Epithelial cell of prostate (primary cell): ENCODE results near the gene AKNA.

Source experiments
- DNase-seq: peaks from one replicate; pipeline ENCODE4 v3.0.0-alpha.2; 2011; ENCODE audit warnings: low read depth, low spot score
- H3K27ac ChIP-seq: fragments of 450-650 bp; 2 replicates; pipeline ENCODE4 v1.5.1; 2017; ENCODE audit warnings: mild to moderate bottlenecking

Gene AKNA

GRCh38 chr9:114378883-114379282, 8.9 kb downstream of the AKNA start:
- no peak overlapping the region for H3K27ac ChIP-seq
- DNase-seq, result no peak

- H3K27ac ChIP-seq, result no peak overlapping the region
- DNase-seq, result no peak
Measured at GRCh38 chr9:114378016-114378415, 9.8 kb downstream of the AKNA start.

GRCh38 chr9:114376586-114377445, 11.0 kb downstream of the AKNA start:
- no peak overlapping the region for H3K27ac ChIP-seq
- no peak for DNase-seq

- no peak for DNase-seq
- no peak overlapping the region for H3K27ac ChIP-seq
Measured at GRCh38 chr9:114375386-114376175, 12.2 kb downstream of the AKNA start.

DNA sequence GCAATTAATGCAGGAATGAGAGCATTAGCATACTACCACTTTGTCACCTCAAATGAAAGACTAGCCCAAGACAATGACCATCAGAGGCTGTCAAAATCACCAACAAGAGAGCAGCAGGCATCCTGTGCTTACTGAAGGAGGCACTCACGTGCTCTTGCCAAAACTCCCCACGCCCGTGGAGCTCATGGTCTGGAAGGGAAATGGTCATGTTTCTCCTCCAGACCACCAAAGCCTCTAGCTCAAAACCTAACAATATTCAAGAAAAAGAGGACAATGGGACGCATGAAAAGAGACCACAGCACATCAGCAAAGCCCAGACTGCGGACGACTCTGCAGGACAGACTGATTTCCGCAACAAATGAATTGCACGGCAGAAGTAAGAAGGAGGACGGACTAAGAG, 12.8 kb downstream of the AKNA start:
- no peak for DNase-seq
- H3K27ac ChIP-seq, result no peak overlapping the region

DNA sequence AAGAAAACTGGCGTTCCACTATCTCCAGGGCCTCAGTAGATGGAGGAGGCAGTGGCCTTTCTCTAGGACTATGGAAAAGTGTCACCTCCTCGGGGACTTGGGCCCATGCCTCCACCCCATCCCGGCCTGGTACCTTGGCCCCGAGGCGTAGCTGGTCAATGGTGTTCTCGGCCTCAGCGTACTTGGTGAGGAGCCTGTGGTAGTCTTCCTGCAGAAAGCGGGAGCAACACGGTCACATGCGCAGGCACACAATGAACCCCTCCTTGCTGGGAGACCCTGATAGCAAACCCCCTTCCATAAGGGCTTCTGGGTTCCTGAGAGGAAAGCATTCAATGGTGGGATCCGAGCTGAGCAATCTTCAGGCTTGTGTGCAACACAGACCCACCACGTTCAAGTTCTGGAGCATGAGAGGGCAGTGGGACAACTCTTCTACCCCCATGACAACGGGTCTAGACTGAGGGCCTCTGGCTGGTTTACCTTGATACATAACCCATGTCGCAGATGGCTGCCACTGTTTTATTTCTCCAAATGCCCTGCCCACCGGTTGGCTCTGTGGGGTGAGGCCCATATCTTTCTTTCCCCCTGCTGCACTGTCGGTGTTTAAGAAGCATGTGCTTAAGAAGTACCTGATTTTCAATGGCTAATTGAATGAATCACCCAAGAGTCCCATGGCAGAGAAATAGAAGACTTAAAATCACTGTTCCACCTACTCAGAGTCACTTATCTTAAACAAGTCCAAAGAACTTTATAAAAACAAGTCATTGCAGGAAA, 13.6 kb downstream of the AKNA start:
- no peak for DNase-seq
- no peak overlapping the region for H3K27ac ChIP-seq

DNA sequence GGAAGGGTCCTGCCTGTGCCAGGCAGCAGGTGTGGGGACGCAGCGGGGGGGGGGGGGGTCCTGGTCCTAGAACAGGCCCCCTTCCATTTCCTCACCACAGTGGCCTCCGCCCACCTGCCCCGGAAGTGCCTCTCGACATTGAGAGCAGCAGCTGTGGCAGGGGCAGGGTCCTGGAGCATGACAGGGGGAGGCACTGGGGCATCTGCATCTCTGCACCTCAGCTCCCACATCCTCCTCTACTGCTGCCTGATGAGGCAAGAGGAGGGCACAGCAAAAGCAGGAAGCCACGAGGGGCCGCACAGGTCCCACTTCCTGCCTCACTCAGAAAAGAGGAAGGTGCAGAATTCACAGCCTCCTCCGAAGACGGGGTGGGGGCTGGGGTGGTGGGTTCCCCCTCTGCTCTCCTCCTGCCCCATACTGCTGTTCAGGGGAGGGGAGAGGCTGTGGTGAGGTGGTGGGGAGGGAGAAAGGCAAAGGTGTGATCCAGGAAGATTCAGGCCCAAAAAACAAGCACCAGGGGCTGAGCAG, 14.8 kb downstream of the AKNA start:
- H3K27ac ChIP-seq, result peak overlapping the region; percentile 74
- DNase-seq, result no peak

DNA sequence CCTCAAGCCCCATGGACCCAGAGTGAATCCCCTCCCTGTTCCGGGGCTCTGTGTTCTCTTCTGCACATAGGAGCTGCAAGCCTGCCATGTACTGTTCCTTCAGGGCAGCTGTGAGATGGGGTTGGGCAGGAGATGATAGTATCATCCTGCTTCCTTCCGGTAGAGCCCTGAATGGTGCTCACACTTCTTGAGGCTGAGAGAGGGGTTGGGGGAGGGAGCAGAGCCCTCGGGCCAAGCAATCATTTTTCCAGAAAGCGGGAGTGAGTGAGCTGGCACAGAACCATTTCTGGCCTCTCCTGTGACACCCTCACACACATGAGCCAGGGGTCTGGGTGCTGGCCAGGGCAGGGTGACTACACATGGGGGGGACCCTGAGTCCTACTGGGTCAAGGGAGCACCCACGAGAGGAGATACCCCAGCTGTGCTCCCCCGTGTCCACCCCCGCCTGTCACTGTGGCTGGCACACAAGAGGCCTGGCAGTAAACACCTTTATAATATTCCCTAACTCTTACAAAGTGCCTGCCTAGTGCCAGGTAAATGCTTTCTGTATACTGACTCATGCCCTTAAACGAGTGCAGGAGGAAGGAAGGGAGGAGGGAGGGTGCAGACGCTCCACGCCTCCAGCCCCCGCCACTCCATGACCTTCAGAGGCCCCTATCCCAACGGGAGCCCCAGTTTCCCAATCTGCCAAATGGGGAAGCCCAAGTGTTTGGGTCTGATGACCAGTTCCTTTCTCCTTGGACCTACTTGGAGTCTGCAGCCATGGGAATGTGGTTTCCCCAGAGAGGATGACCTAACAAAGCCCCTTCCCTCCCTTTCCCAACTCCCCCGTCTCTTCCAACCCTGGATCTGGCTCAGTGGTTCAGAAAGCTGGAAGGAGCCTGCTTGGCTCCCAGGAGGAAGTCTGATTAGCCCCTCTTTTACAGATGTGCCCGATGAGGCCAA, 15.5 kb downstream of the AKNA start:
- no peak for DNase-seq
- peak overlapping the region; percentile 74 for H3K27ac ChIP-seq

DNA sequence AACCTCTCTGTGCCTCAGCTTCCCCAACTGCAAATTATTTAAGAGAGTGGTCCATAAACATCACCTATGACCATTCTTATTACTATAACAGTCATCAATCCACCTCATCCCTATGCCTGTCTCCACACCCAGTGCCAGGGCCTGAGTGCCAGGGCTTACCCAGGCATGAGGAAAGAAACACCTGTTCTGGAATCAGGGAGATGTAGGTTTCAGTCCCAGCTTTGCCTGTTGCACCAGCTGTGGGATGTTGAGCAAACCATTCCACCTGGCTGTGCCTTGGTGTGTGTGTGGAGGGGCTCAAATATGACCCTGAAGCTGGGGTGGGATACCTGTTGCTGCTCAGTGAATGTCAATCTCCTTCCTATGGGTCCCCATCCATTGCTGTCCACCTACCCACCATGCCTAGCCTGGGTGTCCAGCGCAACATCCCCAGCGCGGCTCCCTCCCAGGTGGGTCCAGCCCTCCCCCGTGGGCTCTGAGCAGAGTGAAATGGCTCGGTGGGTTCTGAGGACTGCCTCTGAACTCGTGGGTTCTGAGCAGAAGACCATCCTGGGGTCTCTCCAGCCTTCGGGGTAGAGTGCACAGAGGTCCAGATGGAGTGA, 16.3 kb downstream of the AKNA start:
- peak overlapping the region; percentile 74 for H3K27ac ChIP-seq
- no peak for DNase-seq

- no peak for DNase-seq
- no peak overlapping the region for H3K27ac ChIP-seq
Measured at GRCh38 chr9:114370968-114371320, 16.8 kb downstream of the AKNA start.

- H3K27ac ChIP-seq, result no peak overlapping the region
Measured at GRCh38 chr9:114370251-114370967, 17.4 kb downstream of the AKNA start.

DNA sequence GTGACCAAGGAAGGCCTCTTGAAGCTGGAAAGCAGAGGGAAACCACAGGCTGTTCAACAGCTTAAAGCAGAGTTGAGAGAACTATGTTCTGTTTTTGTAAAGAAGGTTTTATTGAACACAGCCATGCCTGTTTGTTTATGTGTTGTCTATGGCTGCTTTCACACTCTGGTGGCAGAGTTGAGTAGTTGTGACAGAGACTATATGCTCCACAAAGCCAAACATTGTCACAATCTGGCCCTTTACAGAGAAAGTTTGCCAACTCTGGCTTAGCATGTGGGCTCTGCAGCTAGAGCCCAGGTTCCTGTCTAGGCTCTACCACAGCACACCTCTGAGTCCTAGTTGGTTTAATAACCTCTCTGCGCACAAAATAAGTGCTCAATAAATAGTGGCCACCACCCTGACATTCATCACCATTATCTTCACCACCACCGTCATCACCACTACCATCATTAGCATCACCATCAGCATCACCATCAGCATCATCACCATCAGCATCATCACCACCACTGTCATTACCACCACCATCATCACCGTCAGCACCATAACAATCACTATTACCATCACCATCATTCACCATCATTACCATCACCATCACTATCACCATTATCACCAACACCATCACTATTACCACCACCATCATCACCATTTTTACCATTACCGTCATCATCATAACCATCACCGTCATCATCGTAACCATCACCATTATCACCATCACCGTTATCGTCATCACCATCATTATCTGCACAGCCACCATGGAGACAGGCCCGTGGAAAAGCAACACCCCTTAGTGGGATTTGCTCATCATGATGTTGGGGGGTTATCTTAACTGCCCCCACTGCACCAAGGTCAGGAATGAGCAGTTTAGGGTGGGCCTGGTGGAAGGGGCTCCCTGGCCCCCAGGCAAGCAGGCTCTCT, 18.3 kb downstream of the AKNA start:
- no peak for DNase-seq
- H3K27ac ChIP-seq, result no peak overlapping the region

More at GRCh38 chr9:114370251-114370967, 17.4 kb downstream of the AKNA start:
- DNase-seq, result no peak

DNA sequence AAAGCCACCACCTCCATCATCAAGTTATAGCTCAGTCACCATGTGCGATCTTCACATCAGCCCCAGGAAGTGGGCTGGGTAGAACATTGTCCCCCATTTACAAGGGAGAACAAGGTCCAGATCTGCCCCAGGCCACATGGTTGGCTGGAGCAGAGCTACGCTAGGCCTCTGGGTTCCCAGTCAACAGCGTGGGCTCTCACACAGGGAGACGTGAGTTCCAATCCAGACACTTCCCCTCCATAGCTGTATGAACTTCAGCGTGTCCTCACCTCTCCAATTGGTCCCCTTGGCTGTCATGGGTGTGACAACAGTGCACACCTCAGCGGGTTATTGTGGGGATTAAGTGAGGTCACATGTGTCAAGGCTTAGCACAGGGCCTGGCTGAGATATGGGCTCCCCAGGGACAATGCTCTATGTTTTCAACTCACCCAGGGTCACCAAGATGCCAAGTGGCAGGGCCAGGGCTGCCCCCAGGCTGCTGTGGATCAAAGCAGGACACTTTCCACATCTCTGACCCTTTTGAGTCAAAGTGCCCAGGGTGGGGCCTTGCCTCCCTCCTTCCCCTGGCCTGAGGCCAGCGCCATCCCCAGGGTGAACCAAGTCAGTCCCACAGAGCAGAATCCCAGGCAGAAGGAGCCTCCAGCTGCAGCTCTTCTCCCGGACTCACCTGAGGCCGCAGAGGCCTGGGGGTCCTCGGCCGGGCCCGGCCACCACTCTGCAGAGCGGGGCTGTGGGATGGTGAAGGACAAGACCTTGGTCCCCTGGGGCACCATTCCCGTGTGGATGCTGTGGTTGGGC, 19.8 kb downstream of the AKNA start:
- no peak overlapping the region for H3K27ac ChIP-seq
- DNase-seq, result no peak

- DNase-seq, result no peak
- H3K27ac ChIP-seq, result no peak overlapping the region
Measured at GRCh38 chr9:114367366-114367765, 20.4 kb downstream of the AKNA start.

- no peak overlapping the region for H3K27ac ChIP-seq
- DNase-seq, result no peak
Measured at GRCh38 chr9:114366334-114367128, 21.3 kb downstream of the AKNA start.

DNA sequence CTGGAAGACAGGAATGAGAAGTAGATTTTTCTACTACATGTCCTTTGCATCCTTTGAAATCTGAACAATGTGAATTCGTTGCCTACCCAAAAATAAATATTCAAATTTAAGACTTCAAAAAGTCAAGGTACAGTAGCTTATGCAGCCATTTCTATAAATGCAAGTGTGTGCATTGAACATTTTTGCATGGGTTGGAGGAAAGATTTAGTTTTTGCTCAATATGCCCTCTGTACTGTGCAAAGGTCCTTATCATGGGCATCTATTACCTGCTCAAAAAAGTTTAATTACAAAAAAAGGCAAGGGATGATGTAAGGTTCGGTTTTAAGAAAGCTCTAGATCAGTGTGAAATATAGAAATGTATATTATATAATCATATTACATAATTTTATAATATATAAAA, 22.6 kb downstream of the AKNA start:
- H3K27ac ChIP-seq, result no peak overlapping the region
- DNase-seq, result no peak
